HG03175 (cell line): Measurements from ENCODE around the gene THOC1.

Experiments
- ATAC-seq: cut with Tn5 transposase; IDR thresholded peaks from one replicate; pipeline ENCODE4 v1.9.1; 2021; ENCODE audit warnings: mild to moderate bottlenecking, moderate library complexity; ENCODE audit not compliant: unreplicated experiment

The THOC1 gene

GRCh38 chr18:220708-221107, 47.1 kb downstream of the THOC1 start:
- ATAC-seq: no peak

DNA sequence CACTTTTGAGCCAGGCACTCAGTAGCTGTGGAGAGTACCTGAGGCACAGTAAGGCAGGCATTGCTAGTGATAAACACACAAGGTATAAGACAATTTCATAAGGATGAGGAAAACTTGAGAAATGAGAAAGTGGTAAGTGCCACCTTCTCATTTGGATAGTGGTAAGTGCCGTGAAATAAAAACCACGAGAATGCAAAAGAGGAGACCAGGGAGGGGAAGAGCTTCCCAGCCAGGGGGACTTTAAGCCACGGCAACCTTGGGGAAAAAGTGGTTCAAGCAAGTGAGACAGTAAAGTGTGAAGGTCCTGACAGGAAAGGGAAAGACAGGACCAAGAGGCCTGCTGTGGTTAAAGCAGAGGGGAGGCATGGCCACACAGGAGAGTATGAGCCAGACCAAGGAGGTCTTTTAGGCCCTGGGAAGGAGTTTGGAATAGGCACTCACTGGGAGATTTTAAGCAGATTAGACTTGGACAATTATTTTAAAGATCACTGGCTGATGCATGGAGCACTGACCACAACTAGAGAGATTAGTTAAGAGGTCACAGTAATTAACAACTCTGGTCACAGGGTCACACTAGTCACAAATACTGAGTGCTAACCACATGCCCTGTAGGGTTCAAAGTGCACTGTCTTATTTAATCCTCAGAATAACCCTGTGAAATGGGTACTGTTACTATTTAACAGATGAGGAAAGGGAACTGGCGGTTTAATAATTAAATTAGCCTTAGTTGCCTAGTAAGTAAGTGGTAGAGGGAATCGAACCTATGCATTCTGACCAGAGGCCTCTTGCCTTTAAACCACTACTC, 50.1 kb downstream of the THOC1 start:
- ATAC-seq: no peak

GRCh38 chr18:215448-216010, 52.3 kb downstream of the THOC1 start:
- no peak for ATAC-seq

DNA sequence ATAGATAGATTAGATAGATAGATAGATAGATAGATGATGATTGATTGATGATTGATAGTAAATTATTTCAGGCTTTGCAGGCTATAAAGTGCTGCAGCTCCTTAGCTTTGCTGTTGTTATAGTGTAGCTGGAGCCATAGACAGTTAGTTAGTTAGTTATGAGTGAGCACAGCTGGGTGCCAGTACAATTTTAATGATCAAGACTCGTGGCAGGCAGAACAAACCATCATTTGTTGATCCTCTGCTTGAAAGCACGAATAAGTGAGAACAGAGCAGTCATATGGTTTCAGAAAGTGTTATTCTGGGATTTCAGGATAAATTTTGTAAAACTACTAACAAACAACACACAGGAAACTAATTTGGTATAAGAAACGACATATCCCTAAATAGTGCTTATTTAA, 53.9 kb downstream of the THOC1 start:
- no peak for ATAC-seq

DNA sequence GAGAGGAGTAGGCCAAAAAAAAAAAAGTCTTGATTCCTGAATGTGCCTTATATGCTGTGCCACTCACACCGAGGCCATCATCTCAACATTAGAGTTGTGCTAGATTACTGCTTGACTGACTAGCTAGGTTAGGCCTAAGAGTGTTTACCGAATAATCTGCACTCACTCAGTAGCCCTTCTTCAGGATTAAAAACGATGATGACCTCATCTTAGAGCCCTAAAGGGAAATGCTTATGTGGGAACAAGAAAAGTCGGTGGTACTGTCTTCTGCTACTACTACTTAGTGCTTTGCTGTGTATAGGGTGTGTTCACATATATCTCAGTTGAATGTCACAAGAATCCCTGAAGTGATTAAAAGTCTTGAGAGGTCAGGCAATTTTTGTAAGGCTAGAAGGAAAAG, 54.3 kb downstream of the THOC1 start:
- ATAC-seq: no peak

- ATAC-seq: no peak
These were observed 55.1 kb downstream of the THOC1 start for GRCh38 chr18:212780-213179.

DNA sequence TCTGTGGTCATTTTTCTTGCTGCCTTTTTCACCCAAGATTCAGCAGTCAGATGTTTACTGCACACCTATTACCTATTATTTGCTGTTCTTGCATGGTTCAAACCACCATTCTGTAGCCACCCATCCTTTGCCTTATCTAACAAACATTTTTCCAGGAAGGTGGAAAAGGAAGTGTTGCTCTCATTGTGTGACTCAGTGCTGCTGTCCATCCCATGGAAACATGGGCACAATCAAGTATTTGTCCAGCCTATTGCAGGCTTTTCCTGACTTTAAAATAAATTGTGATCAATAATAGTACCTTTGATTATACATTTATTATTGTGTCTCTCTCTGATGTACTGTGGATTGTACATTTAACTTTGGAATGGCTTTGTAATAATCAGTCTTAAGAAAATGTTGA, 56.3 kb downstream of the THOC1 start:
- no peak for ATAC-seq

- ATAC-seq: no peak
These were observed 57.1 kb downstream of the THOC1 start for GRCh38 chr18:210733-211132.

GRCh38 chr18:210075-210474, 57.8 kb downstream of the THOC1 start:
- no peak for ATAC-seq

DNA sequence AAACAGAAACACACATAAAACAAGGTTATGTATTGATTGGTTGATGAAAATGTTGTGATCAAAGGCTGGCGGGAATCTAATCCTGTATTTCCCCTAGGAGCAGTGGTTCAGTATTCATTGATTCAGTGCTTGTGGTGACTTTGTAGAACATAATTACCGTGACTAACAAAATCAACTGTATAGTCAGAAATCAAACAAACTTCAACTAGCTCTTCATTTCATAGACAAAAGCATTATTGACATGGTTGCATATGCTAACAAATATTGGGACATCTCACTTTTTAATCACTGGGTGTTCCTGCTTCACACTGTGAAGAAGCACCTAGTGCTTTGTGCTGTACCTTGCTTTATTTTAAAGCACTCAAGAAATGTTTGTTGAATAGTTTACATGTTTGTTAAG, 68.1 kb downstream of the THOC1 start:
- ATAC-seq: no peak

DNA sequence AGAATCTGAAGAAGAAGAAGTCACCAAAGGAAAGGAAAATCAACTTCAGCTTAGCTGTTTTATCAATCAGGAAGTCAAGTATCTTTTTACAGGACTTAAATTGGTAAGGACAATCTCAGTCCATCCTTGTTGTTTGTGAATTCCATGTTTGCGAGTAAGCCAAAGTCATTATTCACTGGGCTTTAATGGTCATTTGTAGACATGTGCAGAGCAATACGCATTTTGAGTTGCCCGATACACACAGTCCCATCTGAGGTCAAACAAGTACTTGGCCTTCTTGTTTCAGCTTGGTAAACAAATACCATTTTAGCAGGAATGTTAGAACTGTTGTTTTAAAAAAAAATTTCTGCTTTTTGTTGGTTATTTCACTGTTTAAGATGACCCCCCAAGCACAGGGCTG, 68.6 kb downstream of the THOC1 start:
- ATAC-seq: no peak

DNA sequence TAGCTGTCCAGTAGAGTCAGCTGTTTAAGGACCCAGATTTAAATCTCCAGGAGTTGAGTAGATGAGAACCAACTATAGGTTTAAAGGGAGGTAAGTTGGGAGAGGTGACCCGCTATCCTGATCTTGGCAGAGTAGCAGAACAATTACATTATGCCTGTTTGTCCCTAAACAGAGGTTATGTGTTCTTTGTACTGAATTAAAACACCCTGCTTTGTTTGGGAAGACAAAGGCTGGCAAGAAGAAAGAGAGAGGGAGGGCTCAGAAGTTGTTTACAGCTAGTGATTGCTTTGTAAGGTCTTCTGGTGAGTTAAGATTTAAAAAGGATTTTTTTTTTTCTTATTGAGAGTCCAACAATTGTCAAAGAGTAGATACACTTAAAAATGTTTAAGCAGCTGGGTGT, 72.2 kb downstream of the THOC1 start:
- ATAC-seq: no peak

DNA sequence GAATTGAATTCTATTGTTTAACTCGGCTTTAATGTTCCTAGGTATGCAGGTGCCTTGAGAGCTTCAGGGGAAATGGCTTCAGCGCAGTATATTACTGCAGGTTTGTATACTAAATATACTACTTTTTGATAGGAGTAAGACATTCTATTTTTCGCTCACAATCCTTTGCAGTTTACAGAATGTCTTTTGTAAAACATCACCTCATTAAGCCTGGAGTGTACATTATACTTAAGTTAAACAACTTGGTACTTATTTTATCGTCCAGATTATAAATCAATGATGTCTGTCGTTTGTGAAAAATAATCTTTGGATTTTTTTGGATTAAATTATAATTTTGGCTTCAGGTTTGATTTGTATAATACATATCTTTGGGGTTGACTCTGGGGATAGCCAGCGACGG, 75.0 kb downstream of the THOC1 start:
- no peak for ATAC-seq

DNA sequence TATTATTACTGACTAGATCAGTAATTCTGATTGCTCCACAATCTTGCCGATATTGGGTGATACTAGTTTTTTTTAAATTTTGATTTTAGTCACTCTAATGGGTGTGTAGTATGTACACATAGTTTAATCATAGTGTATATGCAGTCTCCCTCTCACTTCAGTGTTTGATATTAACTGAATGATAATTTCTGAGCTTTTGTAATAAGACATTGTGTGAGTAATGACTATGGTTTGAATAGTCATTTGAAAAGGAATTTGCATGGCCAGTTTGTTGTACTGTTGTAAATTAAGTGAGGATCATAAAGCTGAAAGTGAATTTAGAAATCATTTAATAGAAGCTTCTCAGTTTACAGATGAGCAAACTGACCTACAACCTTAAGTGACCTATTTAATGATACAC, 76.1 kb downstream of the THOC1 start:
- ATAC-seq: no peak

- no peak for ATAC-seq
These were observed 78.6 kb downstream of the THOC1 start for GRCh38 chr18:189254-189653.

- no peak for ATAC-seq
These were observed 84.1 kb downstream of the THOC1 start for GRCh38 chr18:183769-184168.

DNA sequence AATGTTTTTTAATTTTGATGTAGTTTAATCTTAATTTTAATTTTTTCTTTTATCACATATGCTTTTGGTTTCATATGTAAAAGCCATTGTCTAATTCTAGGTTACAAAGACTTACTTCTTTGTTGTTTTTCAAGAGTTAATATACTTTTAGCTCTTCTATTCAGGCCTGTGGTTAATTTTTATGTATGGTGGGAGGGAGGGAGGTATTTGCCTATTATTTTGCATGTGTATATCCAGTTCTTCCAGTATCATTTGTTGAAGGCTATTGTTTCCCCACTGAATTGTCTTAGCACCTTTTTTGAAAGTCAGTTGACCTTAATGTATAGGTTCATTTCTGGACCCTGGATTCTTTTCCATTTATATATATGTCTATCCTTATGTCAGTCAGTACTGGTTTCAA, 86.1 kb downstream of the THOC1 start:
- ATAC-seq: no peak

DNA sequence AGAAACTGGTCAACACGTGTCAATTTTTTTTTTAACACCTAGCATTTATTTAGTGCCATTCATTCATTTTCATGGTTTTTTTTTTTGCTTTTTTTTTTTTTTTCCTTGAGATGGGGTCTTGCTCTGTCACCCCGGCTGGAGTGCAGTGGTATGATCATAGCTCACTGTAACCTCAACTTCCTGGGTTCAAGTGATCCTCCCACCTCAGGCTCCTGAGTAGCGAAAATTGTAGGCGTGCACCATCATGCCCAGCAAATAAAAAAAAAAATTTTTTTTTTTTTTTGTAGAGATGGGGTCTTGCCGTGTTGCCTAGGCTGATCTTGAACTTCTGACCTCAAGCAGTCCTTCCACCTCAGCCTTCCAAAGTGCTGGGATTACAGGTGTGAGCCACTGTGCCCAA, 88.3 kb downstream of the THOC1 start:
- no peak for ATAC-seq

DNA sequence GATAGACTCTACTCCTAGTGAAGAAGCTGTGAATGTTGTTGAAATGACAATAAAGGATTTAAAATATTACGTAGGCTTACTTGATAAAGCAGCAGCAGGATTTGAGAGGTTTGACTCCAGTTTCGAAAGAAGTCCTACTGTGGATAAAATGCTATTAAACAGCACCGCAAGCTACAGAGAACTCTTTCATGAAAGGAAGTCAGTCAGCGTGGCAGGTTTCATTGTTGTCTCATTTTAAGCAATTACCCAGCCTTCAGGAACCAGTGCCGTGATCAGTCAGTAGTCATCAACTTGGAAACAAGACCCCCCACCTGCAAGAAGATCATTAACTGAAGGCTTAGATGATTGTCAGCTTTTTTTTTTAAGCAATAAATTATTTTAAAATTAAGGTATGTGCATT, 95.5 kb downstream of the THOC1 start:
- ATAC-seq: no peak
